ENCODE data around the gene ATN1. TPM values are rescaled to one million over a fixed set of nuclear protein-coding genes. Genes with fewer than 3 reads are reported as not detected.

ATN1 gene
- total and polyA plus RNA-seq, 10 donors, result 10.1 to 112 (median 73.1) TPM

DNA sequence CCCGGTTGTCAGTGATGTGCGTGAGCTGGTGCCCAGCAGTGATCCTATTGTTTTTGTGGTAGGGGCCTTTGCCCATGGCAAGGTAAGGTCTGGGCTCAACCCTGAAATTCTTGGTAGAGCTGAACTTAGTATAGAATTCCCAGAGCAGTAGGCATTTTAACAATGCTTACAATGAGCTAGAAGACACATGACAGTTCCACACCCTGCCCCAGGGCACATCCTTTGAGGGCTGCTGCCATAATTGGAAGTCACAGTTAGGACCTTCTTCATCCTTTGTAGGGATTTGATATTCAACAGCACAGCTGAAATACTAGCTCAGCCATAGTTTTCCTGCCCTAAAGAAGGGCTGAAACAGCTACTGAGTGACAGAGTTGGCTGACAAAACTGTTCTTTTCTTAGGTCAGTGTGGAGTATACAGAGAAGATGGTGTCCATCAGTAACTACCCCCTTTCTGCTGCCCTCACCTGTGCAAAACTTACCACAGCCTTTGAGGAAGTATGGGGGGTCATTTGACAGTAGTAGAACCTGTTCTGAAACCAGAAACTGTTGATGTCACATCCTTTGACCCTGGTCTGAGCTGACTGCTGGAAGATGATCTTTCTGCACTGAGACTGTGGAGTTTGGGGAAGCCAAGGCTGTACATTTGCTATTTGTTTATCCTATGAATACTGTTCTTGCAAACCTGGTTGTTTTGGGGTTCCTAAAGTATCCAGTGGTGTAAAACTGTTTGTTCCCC, 47.7 kb downstream of the ATN1 start:
- peaks cover 0 to 83% (median 64%) of the 10 kb centered on the region in 6 donors for H3K36me3 ChIP-seq
- no peaks in the 10 kb centered on the region for H3K27me3 ChIP-seq (replicated peaks in 1 of 7)
- no peak overlapping the region for H3K4me3 ChIP-seq
- DNase-seq, result no peak
- 91 to 97% (median 94%) methylated on average over 2 of the region's 2 CpGs for WGBS, 5 donors
- no peak overlapping the region for H3K27ac ChIP-seq
- peaks cover 6 to 42% (median 21%) of the 10 kb centered on the region in 6 donors for H3K4me1 ChIP-seq
- H3K9me3 ChIP-seq, result no peaks in the 10 kb centered on the region
- intact Hi-C loops (cut with DNase I; ENCODE audit: low total_unique reads), result loop anchor here (10.0 kb wide), 1 partner anchor 49 kb away; no protein-coding TSS in a partner anchor
- TF ChIP-seq POLR2AphosphoS5 (IDR thresholded peaks at IDR 0.05) (no peak), POLR2A (IDR thresholded peaks at IDR 0.05) (no peak)
- TF ChIP-seq, protein P1, sequence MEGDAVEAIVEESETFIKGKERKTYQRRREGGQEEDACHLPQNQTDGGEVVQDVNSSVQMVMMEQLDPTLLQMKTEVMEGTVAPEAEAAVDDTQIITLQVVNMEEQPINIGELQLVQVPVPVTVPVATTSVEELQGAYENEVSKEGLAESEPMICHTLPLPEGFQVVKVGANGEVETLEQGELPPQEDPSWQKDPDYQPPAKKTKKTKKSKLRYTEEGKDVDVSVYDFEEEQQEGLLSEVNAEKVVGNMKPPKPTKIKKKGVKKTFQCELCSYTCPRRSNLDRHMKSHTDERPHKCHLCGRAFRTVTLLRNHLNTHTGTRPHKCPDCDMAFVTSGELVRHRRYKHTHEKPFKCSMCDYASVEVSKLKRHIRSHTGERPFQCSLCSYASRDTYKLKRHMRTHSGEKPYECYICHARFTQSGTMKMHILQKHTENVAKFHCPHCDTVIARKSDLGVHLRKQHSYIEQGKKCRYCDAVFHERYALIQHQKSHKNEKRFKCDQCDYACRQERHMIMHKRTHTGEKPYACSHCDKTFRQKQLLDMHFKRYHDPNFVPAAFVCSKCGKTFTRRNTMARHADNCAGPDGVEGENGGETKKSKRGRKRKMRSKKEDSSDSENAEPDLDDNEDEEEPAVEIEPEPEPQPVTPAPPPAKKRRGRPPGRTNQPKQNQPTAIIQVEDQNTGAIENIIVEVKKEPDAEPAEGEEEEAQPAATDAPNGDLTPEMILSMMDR (IDR thresholded peaks at IDR 0.05 in 8 of 11, conservative IDR thresholded peaks at IDR 0.05 in 3 of 11), result no peak

GRCh38 chr12:6977653-6978052, 49.9 kb downstream of the ATN1 start:
- H3K4me3 ChIP-seq, result no peak overlapping the region
- H3K9me3 ChIP-seq, result no peaks in the 10 kb centered on the region
- H3K27me3 ChIP-seq (replicated peaks in 1 of 7), result no peaks in the 10 kb centered on the region
- H3K36me3 ChIP-seq, result peaks cover 3 to 100% (median 85%) of the 10 kb centered on the region in 6 donors
- H3K4me1 ChIP-seq, result peaks cover 0 to 26% (median 5%) of the 10 kb centered on the region in 6 donors
- no peak for DNase-seq
- H3K27ac ChIP-seq, result no peak overlapping the region
- TF ChIP-seq POLR2A (IDR thresholded peaks at IDR 0.05) (no peak), POLR2AphosphoS5 (IDR thresholded peaks at IDR 0.05) (no peak)
- TF ChIP-seq, protein P1 (IDR thresholded peaks at IDR 0.05 in 8 of 11, conservative IDR thresholded peaks at IDR 0.05 in 3 of 11), result no peak
- WGBS, 5 donors, result 83 to 91% (median 85%) methylated on average over 10 of the region's 10 CpGs
- intact Hi-C loops (cut with DNase I; ENCODE audit: low total_unique reads), result loop anchor here (10.0 kb wide), 1 partner anchor 47 kb away; no protein-coding TSS in a partner anchor

- intact Hi-C loops (cut with DNase I; ENCODE audit: low total_unique reads), result loop anchor here (10.0 kb wide), 1 partner anchor 47 kb away; no protein-coding TSS in a partner anchor
- no peak overlapping the region for H3K27ac ChIP-seq
These were observed 50.4 kb downstream of the ATN1 start for GRCh38 chr12:6978188-6978587.

More at GRCh38 chr12:6978188-6978587, 50.4 kb downstream of the ATN1 start:
- H3K9me3 ChIP-seq, result no peaks in the 10 kb centered on the region
- TF ChIP-seq, protein P1 (IDR thresholded peaks at IDR 0.05 in 8 of 11, conservative IDR thresholded peaks at IDR 0.05 in 3 of 11), result no peak
- TF ChIP-seq POLR2AphosphoS5 (IDR thresholded peaks at IDR 0.05), result no peak
- no peak for TF ChIP-seq POLR2A (IDR thresholded peaks at IDR 0.05)
- no peak for DNase-seq
- 91 to 95% (median 92%) methylated on average over 6 of the region's 6 CpGs for WGBS, 5 donors
- H3K27me3 ChIP-seq (replicated peaks in 1 of 7), result no peaks in the 10 kb centered on the region
- H3K4me1 ChIP-seq, result peaks cover 0 to 20% (median 2%) of the 10 kb centered on the region in 6 donors
- H3K36me3 ChIP-seq, result peaks cover 3 to 100% (median 90%) of the 10 kb centered on the region in 6 donors
- H3K4me3 ChIP-seq, result no peak overlapping the region

Data from spleen (tissue), 11 donors.